GM19467 (cell line): ENCODE measurements around the gene WNT4.
"Not testable (repeated sequence)": the region's sequence is repeated elsewhere in the genome, so short reads cannot be mapped to it uniquely, and the experiment has no call there.

Source experiments
- ATAC-seq: cut with Tn5 transposase; IDR thresholded peaks from one replicate; pipeline ENCODE4 v1.9.1; 2021; ENCODE audit warnings: mild to moderate bottlenecking, moderate library complexity; ENCODE audit not compliant: unreplicated experiment

WNT4 gene

GRCh38 chr1:22114083-22115012 lies 28.5 kb downstream of the WNT4 start:
- no peak for ATAC-seq

GRCh38 chr1:22112554-22112953 lies 30.3 kb downstream of the WNT4 start:
- no peak for ATAC-seq

DNA sequence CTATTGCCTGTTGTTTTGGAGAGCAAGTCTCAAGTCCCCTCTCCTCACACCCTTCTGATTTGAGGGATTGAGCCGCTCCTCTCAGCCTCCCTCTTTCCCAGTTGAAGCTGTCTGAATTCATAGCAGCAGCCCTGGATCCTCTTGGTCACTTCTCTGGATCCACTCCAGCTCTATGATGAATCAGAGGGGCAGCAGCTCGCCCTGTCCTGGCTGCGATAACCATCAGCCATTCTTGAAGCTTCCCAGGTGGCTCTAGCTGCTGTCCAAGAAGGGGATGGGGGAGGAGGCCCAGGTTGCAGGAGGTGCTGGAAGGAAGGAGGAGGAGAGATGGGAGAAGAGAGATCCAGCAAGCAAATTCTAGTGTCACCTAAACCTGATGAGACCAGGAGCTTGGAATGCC lies 31.3 kb downstream of the WNT4 start:
- no peak for ATAC-seq

GRCh38 chr1:22111115-22111514 lies 31.8 kb downstream of the WNT4 start:
- no peak for ATAC-seq

GRCh38 chr1:22110016-22110415 lies 32.9 kb downstream of the WNT4 start:
- no peak for ATAC-seq

DNA sequence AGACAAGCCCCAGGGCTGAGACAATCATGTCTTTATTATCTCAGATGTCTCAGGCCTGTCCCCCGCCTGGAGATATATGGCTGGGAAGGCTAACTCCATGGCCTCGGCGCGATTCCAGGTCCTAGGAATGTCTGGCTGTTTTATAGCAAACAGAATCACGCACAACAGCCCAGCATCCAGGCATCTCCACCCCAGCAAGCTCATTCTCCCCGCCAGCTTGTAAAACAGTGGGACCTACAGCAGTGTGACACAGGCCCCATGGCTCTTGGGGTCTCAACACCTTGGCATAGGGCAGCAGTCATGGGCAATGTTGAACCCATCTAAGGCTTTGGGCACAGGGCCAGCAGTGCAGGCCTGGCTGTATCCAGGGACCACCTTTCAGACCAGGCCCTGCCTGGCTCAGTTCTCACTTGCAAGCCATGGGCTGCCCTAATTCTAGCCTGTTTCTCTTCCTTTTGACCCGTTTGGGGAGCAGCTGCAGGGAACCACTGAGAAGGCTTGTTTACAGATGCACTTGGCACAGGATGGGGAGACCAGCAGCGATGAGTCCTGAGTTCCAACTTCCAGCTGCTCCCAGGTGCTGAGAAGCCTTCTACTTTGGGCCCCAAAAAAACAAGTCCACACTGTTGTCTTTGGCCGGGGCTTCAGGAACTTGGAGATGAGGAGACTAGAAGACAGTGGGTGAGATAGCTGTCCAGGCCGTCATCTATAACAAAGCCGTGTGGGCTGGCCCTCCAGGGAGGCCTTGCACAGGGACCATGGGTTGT lies 34.4 kb downstream of the WNT4 start:
- no peak for ATAC-seq

DNA sequence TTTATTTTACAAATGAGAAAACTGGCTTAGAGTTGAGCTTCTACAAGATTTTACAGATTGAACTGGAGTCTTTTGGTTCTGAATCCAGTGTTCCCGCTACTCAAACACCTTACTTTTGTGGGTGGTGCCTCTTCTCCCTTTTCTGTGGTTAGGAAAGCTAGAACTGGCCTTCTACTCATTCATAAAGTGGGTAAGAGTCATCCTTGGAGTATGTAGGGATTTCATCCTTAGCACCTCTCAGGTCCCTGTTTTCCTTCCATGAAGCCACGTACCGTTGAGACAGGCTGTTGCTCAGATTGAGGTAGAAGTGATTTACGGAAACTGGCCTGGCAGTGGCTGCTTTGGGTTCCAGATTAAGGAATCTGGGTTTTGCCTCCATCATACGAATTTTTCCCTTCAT lies 35.8 kb downstream of the WNT4 start:
- ATAC-seq = no peak

DNA sequence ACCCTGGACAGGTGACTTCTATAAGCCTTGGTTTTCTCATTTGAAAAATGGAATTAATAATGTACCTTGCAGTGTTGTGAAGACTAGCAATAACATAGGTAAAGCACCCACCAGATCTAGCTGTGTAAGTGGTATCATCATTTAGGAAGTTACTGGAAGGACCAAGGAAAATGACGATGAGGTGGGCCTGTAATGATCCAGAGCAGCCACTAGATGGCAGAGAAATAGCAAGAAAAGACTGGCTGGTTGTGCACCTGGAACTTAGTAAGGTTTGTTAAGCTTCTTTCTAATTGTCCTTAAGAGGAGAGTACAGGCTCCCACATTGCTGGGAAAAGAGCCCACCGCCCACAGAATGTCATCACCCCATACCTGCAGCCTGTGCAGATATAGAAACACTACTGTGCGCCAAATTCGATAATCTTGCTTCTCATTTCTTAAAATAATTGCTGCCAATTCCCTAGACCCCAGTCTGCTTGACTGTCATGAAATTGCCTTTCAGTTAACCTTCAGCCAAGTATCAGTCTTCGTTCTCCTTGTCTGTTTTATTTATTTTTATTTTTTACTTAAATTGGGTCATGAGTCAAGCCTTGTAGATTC lies 37.2 kb downstream of the WNT4 start:
- no peak for ATAC-seq

DNA sequence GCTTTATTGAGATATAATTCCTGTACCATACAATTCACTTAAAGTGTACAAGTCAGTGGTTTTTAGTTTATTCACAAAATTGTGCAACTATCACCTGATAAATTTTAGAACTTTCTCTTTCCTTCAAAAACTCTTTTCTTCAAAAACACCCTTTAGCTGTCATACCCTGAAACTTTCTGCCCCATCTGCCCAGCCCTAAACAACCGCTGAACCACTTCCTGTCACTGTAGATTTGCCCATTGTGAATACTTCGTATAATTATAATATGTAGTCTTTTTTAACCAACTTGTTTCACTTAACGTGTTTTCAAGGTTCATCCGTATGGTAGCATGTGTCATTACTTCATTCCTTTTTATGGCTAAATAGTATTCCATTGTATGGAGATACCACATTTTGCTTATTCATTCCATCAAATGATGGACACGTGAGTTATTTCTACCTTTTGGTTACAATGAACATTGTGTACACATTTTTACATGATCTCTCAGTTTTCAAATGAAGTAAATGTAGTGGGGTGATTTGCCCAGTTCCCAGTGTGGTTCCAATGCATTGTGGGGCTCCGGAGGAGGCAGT lies 37.9 kb downstream of the WNT4 start:
- no peak for ATAC-seq

DNA sequence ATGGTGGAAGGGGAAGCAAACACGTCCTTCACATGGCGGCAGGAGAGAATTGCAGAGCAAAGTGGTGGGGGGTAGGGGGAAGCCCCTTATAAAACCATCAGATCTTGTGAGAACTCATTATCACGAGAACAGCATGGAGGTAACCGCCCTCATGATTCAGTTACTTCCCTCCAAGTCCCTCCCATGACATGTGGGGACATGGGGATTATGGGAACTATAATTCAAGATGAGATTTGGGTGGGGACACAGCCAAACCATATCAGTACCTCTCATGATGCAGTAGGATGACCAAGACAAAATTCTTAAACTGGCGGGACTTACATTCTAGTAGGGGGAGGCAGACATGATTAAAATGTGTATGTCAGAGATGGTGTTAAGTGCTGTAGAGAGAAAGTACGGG lies 38.8 kb downstream of the WNT4 start:
- no peak for ATAC-seq

DNA sequence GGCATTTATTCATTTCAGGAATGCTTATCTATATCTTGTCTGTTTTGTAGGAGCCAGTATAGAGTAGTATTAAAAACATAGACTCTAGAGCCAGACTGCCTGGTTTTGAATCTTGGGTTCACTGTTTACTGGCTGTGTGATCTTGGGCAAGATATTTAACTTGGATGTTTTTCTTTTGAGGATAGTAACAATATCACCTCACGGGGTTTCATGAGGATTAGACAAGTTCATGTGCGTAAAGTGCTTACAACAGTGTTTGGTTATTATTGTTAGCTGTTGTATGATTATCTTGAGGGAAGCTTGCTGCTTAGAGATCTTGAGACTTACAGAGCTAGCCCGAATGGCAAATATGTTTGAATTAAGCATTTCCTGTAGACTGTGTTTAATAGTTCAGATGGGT lies 40.2 kb downstream of the WNT4 start:
- ATAC-seq = no peak

GRCh38 chr1:22101995-22102394 lies 40.9 kb downstream of the WNT4 start:
- ATAC-seq = no peak

DNA sequence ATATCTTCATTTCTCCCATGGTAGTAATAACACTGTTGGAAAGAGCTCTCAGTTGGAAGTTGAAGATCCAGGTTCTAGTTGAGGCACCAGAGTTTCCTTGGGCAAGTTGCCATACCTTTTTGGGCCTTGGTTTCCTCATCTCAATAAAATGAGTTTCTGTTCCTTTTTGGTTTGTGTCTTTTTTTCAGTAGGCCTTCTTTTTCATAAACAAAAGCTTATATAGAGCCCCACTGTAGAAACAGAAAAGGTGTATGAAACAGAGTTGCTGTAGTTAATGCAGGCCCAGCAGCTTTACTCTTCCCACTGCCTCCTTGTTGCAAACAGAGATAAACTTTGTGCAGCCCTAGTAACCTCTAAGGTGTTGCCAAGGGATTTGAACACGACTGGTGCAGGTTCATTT lies 41.7 kb downstream of the WNT4 start:
- ATAC-seq = no peak

GRCh38 chr1:22100168-22100567 lies 42.7 kb downstream of the WNT4 start:
- no peak for ATAC-seq

GRCh38 chr1:22098752-22099151 lies 44.1 kb downstream of the WNT4 start:
- no peak for ATAC-seq

GRCh38 chr1:22096463-22096862 lies 46.4 kb downstream of the WNT4 start:
- ATAC-seq = no peak

DNA sequence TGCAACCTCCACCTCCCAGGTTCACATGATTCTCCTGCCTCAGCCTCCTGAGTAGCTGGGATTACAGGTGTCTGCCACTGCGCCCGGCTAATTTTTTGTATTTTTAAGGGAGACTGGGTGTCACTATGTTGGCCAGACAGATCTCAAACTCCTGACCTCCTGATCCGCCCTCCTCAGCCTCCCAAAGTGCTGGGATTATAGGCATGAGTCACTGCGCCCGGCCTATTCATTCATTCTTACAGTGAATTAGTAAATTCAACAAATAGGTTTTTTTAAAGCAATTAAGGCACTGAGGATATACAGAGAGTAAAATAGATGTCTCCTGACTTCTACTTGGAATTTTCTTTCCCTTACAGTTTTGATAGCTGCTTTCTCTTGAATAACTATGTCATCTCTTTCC lies 46.9 kb downstream of the WNT4 start:
- ATAC-seq = no peak

- no peak for ATAC-seq
Observed at GRCh38 chr1:22093513-22093912, 49.4 kb downstream of the WNT4 start.

DNA sequence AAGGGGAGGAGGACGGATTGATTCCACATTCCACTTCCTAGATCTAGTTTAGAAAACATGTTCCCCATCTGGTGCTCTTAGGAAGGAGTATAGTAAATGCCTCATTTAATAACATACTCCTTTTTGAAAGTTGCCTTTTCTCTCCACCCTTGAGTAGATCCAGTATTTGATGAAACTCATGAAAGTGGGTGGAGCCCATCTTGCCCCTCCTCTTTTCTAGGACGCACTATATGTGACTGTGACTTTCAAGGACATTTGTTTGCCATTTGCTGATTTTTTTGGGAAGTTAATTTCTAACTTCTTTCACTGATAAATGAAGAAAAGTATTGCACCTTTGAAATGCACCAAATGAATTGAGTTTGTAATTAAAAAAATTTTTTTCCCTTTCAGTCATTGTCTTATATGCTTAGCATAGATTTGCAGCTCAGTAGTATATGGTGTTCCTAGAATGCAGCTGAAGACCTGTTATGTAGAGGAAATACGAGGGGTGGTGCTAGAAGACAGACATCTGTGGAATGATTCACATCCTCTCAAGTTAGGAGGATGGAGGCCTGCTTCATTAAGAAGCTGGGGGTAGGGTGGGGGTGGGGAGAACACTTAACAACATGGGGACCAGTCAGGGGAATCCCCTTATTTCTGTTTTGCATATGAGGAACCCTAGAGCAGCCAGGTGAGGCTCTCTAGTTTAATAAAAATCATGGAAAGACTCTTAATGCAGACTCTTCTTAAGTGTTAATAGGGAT lies 50.7 kb downstream of the WNT4 start:
- not testable (repeated sequence) for ATAC-seq

GRCh38 chr1:22090867-22091266 lies 52.0 kb downstream of the WNT4 start:
- no peak for ATAC-seq

- ATAC-seq = no peak
Observed at GRCh38 chr1:22089787-22090186, 53.1 kb downstream of the WNT4 start.
